GM19372 (cell line): ENCODE measurements around the gene APPL1.
"Not testable (repeated sequence)": the region's sequence is repeated elsewhere in the genome, so short reads cannot be mapped to it uniquely, and the experiment has no call there.

Experiments used
- ATAC-seq: cut with Tn5 transposase; IDR thresholded peaks from one replicate; pipeline ENCODE4 v1.9.1; 2021; ENCODE audit warnings: mild to moderate bottlenecking, low read depth, moderate library complexity; ENCODE audit not compliant: unreplicated experiment

Gene APPL1

GRCh38 chr3:57261119-57261518 lies 33.6 kb downstream of the APPL1 start:
- ATAC-seq = no peak

- no peak for ATAC-seq
Measured at GRCh38 chr3:57261929-57262328, 34.4 kb downstream of the APPL1 start.

DNA sequence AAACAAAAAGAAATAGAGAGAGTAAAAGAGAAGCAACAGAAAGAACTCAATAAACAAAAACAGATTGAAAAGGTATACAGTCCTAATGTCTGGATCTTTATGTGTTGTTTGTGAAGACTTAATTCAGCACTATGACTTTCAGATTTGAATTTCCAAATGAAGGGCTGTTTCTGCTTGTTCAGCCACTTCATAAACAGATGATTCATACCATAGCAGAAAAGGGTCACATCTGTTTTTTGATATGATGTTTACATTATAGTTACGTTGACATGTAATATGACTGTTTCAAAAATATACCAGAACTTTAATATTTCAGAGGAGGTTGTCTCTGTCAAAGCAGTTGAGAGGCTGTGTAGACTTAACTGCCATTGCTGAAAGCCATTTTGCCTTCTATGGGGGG lies 40.9 kb downstream of the APPL1 start:
- no peak for ATAC-seq

DNA sequence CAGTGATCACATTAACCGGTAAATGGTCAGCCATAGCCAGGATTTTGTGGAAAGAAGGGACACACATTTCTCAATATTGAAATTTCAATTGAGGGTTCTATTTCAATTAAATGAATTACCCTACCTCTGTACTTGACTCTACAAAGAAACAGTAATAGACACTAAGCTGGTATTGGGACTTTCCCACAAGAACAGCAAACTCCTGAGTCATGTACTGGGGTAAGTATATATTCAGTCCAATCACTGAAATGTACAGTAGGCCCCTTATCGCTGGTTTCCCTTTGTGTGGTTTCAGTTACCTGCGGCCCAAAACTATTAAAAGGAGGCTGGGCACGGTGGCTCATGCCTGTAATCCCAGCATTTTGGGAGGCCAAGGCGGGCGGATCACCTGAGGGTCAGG lies 47.3 kb downstream of the APPL1 start:
- ATAC-seq = no peak

DNA sequence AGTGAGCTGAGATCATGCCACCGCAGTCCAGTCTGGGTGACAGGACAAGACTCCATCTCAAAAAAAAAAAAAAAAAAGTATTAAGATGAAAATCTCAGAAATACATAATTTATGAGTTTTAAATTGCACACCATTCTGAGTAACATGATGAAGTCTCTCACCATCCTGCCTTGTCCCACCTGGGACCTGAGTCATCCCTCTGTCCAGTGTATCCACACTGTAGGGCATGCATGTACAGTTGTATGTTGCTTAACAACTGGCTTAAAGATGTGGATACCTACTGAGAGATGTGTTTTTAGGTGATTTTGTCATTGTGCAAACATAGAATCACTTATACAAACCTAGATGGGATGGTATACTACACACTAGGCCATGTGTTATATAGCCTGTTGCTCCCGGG lies 47.9 kb downstream of the APPL1 start:
- no peak for ATAC-seq

- no peak for ATAC-seq
Measured at GRCh38 chr3:57278237-57278636, 50.7 kb downstream of the APPL1 start.

DNA sequence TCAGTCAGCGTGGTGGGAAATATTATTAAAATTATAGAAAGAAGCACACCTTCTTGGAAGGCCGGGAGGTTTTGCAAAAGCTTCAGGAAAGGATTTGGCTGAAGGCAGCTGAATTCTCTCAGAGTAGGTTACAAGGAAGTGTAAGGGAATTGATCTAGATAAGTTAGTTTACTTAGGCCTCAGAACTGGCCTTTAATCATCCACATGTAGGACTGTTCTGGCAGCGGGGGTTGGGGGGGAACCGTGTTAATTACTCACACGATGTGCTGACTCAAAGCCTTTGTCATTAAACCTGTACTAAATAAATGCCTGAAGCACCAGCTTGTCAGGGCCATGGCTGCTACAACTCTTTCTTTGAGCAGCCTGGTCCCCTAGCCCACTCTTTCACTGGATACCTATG lies 52.2 kb downstream of the APPL1 start:
- ATAC-seq = no peak

DNA sequence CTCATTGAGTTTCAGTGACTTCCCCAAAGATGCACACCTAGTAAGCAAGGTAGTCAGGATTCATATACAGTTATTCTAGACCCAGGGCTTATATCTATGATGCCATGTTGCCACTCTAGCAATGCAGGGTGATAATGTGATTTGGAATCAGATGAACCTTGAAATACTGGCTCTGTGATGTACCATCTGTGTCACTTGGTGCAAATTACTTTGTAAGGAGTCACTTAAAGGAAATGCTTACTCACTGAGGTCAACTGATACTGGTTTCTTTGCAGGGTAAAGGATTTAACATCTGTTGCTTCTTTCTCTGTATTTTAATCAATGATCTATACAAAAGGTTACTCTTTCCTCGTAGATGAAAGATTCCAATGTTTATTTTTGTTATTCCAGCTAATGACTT lies 54.2 kb downstream of the APPL1 start:
- no peak for ATAC-seq

- no peak for ATAC-seq
Measured at GRCh38 chr3:57283334-57283733, 55.8 kb downstream of the APPL1 start.

GRCh38 chr3:57287205-57287604 lies 59.7 kb downstream of the APPL1 start:
- ATAC-seq = no peak

DNA sequence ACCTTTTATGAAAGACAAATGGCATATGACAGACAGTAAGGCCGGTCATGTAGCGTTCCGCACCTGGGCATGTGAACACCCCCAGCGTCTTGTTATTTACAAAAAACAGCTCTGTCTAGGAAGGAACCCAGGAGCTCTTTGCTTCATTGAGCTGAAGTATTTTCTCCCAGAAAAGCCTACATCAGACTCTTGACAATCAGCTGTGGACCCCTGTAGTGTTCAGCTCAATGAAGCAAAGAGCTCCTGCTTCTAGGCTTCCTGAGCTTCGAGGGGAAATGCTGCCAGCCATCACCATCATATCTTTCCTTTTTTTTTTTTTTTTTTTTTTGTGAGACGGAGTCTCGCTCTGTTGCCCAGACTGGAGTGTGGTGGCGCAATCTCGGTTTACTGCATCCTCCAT lies 60.9 kb downstream of the APPL1 start:
- no peak for ATAC-seq

DNA sequence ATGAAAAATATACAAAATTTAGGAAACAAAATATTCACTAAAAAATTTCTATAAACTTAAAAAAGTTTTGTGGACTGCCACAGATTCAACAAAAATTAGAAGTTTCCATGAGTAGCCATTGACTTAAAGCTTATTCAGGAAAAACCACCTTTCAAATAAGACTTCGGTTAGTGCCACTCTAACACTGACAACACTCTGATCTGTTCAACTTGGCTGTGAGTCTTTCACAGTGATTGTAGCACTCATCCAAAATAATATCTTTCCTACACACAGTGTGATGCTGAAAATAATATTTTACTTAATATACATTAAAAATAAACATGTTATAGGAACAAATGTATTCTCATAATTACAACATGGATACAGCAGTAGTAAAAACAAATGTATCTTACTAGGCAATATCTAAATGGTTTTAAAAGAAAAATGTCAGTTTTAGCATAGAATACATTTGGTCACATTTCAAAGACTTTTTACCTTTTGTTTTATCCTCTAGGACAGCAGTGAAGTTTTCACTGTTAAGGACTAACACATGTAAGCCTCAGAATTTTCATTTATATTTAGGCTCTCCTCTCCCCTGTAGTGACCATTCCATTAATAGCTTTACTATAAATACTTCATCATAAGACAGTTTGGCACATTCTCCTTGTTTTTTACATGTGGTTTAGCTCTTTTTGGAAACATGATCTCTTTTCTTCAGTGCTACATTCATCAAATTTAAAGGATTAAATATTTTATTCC lies 64.8 kb downstream of the APPL1 start, which contains the start of gene ASB14:
TSS of gene ASB14 (minus strand) at position 527 of the 738 bp plus-strand sequence. CDS start 652 bp downstream, outside the sequence.
- ATAC-seq = no peak

DNA sequence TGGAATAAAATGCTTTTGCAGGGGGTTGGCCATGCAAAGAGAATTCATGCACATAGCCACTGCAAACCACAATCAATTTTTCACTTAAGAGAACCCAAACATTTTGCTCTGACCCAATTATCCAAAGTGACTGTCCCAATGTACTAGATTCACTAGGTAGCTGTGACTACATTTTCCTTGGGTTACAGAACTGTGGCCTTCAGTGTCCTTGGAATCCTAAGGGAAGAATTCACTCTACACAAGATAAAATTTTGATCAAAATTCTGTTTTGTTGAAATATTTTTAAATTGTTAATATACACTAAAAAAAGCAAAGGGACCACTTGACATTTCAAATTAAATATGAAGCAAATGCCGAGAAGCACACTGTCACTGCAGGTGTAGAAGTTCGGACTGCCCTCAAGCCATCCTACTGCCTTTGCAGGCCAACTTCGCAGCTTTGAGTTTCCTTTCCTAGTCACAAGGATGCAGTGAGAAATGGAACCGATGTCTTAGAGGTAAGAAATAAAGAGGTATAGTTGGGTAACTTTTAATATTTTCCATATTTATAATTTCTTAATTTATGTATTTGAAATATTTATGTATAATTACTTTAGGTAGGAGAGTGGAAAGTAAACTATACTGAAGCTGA lies 65.5 kb downstream of the APPL1 start:
- ATAC-seq = no peak

GRCh38 chr3:57298041-57298440 lies 70.5 kb downstream of the APPL1 start:
- ATAC-seq = no peak

GRCh38 chr3:57303520-57303919 lies 76.0 kb downstream of the APPL1 start:
- not testable (repeated sequence) for ATAC-seq

DNA sequence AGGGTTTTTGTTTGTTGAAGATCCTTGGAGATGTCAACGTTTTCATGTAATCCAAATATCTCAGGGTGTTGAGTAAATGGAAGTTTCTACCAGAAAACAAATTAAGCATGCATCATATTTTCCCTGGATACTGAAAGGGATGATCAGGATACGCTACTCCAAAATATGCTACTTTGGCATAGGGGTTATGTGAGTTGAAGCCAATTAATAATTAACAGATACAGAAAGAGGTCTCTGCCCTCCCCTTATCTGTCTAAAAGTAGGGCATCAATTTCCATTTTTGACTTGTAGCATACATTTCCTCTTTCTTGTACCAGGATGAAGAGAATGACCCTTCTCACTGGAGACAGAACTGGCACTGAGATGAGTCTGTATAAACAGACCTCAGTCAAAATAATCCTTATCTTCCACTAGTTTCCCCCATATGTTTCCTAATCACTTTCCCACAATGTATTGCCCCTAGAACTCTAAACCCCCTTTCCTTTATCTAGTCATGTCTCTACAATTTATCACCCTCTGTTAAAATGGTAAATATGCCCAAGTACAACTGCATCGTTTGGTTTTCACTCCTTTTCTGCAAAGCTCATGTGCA lies 82.3 kb downstream of the APPL1 start:
- no peak for ATAC-seq

GRCh38 chr3:57314204-57314603 lies 86.7 kb downstream of the APPL1 start:
- no peak for ATAC-seq
